Measurements from ENCODE around the gene ARID2. TPM values are rescaled to one million over a fixed set of nuclear protein-coding genes. Genes with fewer than 3 reads are reported as not detected.

The ARID2 gene
- total and polyA plus RNA-seq, 2 experiments from 2014 or later = 26.5 to 54.9 TPM

DNA sequence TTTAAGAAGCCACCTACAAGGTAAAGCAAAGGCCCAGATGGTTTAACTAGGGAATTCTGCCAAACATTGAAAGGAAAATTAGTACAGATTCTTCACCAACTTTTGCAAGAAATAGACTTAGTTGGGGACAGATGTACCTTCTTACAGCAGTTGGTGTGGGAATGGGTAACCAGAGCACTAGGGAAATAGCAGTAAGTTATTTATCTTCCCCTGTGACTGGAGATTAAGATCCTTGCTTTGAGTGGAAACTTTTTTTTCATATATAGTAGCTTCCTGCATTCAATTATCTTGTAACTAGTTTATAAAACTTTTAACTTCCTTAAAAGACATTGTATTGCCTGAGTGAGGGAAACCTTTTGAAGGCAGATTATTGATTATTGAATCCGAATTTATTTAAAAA lies 44.2 kb downstream of the ARID2 start:
- H3K4me1 Mint-ChIP-seq = peaks cover 25% of the 10 kb centered on the region
- no peaks in the 10 kb centered on the region for H3F3A ChIP-seq (replicated peaks; ENCODE audit: low read depth)
- H4K20me1 ChIP-seq (replicated peaks; ENCODE audit: insufficient read depth) = peaks cover 18% of the 10 kb centered on the region
- peaks cover 18% of the 10 kb centered on the region for H3K9me3 Mint-ChIP-seq
- H3K4me1 ChIP-seq (ENCODE audit: insufficient read depth) = peaks cover 14% of the 10 kb centered on the region
- no peak overlapping the region for H3K27ac Mint-ChIP-seq
- H2AFZ ChIP-seq = no peak overlapping the region
- H3K79me2 ChIP-seq (replicated peaks; ENCODE audit: insufficient read depth) = peaks cover 92% of the 10 kb centered on the region
- H3K36me3 ChIP-seq (ENCODE audit: insufficient read depth) = no peaks in the 10 kb centered on the region
- no peak overlapping the region for H3K4me3 ChIP-seq
- H3K9me2 ChIP-seq (ENCODE audit: insufficient read depth) = no peaks in the 10 kb centered on the region
- H3K36me3 Mint-ChIP-seq (ENCODE audit: low read depth) = peaks cover 19% of the 10 kb centered on the region
- H3K4me2 ChIP-seq = no peak overlapping the region
- no peak for ATAC-seq
- TF ChIP-seq CREB1 (CRISPR knock-in tag; IDR thresholded peaks at IDR 0.05; ENCODE audit: low read depth) = no peak
- no peak for TF ChIP-seq REST (IDR thresholded peaks at IDR 0.05; ENCODE audit: unreplicated experiment)
- TF ChIP-seq ZNF114 (CRISPR knock-in tag; IDR thresholded peaks at IDR 0.05) = no peak
- TF ChIP-seq, protein P1, sequence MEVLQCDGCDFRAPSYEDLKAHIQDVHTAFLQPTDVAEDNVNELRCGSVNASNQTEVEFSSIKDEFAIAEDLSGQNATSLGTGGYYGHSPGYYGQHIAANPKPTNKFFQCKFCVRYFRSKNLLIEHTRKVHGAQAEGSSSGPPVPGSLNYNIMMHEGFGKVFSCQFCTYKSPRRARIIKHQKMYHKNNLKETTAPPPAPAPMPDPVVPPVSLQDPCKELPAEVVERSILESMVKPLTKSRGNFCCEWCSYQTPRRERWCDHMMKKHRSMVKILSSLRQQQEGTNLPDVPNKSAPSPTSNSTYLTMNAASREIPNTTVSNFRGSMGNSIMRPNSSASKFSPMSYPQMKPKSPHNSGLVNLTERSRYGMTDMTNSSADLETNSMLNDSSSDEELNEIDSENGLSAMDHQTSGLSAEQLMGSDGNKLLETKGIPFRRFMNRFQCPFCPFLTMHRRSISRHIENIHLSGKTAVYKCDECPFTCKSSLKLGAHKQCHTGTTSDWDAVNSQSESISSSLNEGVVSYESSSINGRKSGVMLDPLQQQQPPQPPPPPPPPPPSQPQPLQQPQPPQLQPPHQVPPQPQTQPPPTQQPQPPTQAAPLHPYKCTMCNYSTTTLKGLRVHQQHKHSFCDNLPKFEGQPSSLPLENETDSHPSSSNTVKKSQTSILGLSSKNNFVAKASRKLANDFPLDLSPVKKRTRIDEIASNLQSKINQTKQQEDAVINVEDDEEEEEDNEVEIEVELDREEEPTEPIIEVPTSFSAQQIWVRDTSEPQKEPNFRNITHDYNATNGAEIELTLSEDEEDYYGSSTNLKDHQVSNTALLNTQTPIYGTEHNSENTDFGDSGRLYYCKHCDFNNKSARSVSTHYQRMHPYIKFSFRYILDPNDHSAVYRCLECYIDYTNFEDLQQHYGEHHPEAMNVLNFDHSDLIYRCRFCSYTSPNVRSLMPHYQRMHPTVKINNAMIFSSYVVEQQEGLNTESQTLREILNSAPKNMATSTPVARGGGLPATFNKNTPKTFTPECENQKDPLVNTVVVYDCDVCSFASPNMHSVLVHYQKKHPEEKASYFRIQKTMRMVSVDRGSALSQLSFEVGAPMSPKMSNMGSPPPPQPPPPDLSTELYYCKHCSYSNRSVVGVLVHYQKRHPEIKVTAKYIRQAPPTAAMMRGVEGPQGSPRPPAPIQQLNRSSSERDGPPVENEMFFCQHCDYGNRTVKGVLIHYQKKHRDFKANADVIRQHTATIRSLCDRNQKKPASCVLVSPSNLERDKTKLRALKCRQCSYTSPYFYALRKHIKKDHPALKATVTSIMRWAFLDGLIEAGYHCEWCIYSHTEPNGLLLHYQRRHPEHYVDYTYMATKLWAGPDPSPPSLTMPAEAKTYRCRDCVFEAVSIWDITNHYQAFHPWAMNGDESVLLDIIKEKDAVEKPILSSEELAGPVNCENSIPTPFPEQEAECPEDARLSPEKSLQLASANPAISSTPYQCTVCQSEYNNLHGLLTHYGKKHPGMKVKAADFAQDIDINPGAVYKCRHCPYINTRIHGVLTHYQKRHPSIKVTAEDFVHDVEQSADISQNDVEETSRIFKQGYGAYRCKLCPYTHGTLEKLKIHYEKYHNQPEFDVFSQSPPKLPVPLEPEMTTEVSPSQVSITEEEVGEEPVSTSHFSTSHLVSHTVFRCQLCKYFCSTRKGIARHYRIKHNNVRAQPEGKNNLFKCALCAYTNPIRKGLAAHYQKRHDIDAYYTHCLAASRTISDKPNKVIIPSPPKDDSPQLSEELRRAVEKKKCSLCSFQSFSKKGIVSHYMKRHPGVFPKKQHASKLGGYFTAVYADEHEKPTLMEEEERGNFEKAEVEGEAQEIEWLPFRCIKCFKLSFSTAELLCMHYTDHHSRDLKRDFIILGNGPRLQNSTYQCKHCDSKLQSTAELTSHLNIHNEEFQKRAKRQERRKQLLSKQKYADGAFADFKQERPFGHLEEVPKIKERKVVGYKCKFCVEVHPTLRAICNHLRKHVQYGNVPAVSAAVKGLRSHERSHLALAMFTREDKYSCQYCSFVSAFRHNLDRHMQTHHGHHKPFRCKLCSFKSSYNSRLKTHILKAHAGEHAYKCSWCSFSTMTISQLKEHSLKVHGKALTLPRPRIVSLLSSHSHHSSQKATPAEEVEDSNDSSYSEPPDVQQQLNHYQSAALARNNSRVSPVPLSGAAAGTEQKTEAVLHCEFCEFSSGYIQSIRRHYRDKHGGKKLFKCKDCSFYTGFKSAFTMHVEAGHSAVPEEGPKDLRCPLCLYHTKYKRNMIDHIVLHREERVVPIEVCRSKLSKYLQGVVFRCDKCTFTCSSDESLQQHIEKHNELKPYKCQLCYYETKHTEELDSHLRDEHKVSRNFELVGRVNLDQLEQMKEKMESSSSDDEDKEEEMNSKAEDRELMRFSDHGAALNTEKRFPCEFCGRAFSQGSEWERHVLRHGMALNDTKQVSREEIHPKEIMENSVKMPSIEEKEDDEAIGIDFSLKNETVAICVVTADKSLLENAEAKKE (CRISPR knock-in tag; IDR thresholded peaks at IDR 0.05) = no peak
- TF ChIP-seq, protein P2, sequence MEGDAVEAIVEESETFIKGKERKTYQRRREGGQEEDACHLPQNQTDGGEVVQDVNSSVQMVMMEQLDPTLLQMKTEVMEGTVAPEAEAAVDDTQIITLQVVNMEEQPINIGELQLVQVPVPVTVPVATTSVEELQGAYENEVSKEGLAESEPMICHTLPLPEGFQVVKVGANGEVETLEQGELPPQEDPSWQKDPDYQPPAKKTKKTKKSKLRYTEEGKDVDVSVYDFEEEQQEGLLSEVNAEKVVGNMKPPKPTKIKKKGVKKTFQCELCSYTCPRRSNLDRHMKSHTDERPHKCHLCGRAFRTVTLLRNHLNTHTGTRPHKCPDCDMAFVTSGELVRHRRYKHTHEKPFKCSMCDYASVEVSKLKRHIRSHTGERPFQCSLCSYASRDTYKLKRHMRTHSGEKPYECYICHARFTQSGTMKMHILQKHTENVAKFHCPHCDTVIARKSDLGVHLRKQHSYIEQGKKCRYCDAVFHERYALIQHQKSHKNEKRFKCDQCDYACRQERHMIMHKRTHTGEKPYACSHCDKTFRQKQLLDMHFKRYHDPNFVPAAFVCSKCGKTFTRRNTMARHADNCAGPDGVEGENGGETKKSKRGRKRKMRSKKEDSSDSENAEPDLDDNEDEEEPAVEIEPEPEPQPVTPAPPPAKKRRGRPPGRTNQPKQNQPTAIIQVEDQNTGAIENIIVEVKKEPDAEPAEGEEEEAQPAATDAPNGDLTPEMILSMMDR (conservative IDR thresholded peaks at IDR 0.05; ENCODE audit: low read depth in 2 of 2) = no peak
- no peak for TF ChIP-seq EZH2phosphoT487 (IDR thresholded peaks at IDR 0.05; ENCODE audit: unreplicated experiment)
- TF ChIP-seq ZNF331 (CRISPR knock-in tag; IDR thresholded peaks at IDR 0.05; ENCODE audit: low read depth) = no peak
- no peak for TF ChIP-seq EZH2 (IDR thresholded peaks at IDR 0.05; ENCODE audit: low read depth, unreplicated experiment)
- no peak for TF ChIP-seq ETS1 (IDR thresholded peaks at IDR 0.05)
- TF ChIP-seq POLR2AphosphoS5 (IDR thresholded peaks at IDR 0.05; ENCODE audit: low read depth) = no peak
- TF ChIP-seq NANOG (IDR thresholded peaks at IDR 0.05; ENCODE audit: borderline replicate concordance) = no peak
- no peak for TF ChIP-seq JUNB (IDR thresholded peaks at IDR 0.05; ENCODE audit: unreplicated experiment)
- no peak for TF ChIP-seq STAT1 (IDR thresholded peaks at IDR 0.05; ENCODE audit: unreplicated experiment)
- no peak overlapping the region for H3K4me3 Mint-ChIP-seq
- no peak for DNase-seq (ENCODE audit: low spot score)
- no peak overlapping the region for H3K27ac ChIP-seq (ENCODE audit: low read depth)
- H3K27me3 Mint-ChIP-seq (ENCODE audit: insufficient read depth, low read depth, poor library complexity) = no peaks in the 10 kb centered on the region
- no peaks in the 10 kb centered on the region for H3K27me3 ChIP-seq (ENCODE audit: insufficient read depth)
